NCI-H2227 (cell line): ENCODE data around the gene DUSP5.

Experiments
- DNase-seq: peaks from one replicate; lab custom pipeline; 2025; ENCODE audit not compliant: unreplicated experiment; lab: John Stamatoyannopoulos, UW

The DUSP5 gene

DNA sequence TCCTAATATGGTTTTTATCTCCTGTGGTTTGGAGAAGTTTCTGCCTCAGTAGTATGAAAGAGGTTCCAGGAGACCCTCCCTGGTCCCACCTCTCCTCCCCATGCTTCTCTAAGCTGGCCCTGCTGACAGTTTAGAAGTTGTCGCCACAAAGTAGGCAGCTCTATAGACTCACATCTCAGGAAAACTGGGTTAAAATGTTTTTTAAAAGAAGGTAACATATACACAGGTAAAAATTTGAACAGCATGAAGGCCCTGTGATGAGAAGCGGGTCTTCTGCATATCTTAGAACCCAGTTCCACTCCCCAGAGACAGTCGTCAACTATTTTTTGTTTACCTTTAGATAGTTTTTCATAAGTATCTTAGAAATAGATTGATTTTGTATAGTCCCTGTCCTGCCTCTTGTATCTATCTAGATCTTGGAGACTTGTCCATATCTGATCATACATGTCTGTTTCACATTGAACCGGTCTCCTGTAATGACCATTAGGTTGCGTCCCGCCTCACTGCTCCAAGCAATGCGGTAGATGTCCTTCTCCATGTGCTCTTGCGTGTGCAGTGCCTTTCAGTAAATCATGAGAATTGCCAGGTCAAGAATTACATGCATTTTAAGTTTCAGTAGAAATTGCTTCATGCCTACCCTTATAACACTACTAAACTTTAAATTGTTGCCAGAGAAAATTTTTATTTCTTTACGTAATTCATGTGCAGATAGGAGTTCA is 2.2 kb downstream of the DUSP5 start:
- DNase-seq, result no peak

DNA sequence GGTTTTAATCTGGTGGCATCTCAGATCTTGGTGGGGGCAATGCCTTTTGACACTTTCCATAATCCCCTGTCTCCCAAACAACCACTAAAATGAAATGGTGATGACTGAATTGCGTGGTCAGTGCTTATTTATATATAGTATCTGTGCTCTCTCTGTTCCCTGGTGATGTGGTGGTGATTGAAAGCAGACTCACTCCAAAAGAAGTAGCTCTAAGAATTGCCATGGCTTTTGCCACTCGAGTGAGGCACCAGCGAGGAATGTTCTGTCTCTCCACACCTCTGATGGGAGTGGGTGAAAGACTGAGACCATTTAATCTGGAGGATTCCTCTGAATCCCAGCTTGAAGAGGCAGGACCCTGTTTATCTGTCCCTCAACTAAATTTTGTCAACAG is 2.8 kb downstream of the DUSP5 start:
- no peak for DNase-seq

DNA sequence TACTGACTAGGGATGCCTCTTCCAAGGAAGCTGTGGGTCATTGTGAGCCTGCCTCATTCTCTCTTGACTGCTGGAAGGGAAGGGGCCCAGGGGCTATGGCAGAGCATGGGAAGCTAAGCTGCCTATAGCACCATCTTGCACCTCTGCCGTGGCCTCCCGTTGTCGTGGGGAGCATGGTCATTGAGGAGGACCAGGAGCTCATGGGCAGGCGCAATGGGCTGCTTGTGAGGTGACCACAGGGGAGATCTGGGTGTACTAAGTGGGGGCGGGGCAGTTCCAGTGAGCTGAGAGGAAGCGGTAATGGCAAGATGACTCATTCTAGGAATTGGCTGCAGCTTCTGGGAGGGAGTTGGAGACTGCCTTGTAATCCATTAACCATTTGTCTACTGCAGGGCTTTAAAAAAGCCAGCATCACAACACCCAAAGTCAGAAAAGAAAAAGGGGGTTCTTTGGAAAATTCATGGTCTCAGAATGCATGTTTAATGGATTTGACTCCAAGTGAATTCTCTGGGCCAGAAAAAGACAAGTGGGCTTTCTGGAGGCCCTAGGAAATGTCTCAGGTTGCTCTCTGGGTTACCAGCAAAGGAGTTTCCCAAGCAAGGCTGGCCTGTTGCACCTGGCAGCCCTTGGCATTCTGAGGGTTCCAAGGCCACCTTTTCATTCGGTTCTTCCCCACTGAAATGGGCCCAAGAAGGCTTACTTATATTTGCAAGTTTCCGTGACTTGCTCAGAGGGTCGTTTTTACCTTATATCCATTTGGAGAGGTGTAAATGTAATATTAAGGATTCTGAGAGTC is 3.6 kb downstream of the DUSP5 start:
- peak; percentile 72 for DNase-seq

DNA sequence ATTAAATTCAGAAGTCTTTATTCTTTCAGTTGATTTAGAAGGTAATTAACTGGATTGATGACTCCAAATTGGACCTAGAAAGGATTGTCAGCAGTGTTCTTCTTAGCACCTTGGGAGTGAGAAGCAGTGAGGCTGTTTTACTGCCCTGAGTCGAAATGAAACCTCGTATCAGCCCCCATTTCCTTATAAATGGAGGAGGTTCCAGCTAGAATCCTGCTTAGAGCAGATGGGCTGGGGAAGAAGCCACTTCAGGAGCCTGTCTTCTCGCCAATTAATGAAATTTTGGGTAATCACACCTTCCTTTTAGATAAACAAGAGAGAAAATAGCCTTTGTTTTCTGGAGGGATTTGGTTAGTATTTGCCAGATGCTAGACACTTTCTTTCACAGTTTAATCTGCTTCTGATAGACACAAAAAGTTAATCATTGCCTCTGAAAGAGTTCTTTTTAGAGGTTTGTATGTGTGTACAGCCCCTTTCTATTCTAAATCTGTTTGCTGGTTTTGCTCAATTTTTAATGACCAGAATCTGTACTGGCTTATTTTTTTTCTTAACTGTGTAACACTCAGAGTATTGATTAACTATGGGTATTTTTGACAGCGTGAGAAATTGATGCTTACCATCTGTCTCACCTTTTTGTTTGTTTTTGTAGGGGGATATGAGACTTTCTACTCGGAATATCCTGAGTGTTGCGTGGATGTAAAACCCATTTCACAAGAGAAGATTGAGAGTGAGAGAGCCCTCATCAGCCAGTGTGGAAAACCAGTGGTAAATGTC is 4.6 kb downstream of the DUSP5 start:
- DNase-seq, result no peak

DNA sequence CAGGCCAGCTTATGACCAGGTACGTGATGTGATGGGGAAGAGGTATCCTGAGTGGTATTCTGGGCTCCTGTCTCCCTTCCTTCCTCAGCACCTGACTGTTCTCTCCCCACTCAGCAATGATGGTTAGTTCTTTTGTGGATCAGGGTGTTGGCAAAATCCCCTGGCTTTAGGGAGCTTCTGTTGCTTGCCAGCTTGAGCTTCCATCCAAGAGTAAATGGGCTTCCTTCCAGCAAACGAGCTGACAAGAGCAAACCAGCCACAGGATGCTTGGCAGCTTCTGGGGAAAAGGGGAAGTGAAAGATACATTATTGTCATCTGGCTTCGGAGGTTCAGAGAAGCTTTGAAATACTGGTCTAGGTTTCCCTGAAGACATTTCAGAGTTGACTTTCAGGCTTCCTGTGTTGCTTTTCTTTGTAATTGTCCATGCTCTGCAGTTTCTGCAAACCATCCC is 5.2 kb downstream of the DUSP5 start:
- DNase-seq, result no peak

DNA sequence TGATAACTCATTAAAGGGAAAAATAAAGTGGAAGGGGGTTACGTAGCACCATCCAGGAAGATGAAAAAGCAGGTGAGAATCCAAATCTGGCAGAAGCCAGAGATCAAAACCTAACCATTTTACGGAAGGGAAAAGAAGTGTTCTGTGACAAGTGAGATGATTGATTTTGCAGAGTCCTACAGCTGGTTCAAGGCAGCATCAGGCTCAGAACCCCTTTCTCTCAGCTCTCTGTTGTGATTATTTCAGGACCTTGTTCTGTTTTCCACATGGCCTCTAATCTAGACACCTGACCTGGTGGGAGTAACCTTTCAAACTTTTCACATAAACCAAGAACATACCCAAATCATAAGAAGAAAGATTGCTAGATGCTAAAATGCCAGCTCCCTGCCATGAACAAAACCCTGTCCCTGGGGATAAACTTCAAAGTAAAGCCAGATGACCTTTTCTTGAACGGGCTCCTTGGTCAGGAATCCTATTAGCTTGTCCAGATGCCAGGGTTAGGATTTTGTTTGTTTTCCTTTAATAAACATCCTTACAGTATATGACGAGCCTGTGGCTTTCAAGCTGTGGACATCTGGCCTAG is 5.9 kb downstream of the DUSP5 start:
- DNase-seq, result no peak

DNA sequence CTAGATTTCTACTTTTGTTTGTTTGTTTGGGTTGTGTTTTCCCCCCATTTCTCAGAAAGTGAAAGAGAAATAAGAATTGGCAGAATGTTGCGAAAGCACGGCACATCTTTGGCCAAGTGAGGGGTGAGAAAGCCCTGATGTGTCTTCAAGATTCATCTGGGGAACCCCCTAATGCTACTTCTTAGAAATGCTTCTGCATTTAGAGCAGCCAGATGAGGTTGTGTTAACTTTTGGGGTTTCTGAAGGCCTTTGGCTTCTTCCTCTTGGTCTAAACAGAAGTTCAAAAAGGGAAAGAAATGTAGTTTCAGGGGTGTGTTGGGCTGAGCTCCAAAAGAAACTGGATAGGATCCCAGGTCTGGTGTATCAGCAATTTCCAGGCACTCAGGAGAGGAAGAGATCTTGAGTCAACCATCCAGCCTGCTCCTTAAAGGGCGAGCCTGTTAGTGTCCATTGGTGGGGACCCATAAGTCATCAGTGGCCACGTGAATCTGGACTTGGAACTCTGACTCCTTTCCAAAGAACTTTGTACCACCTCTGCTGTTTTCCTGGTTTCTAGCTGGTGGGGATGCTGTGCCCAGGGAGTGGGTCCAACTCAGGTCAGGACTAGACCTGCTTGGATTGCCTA is 6.5 kb downstream of the DUSP5 start:
- DNase-seq, result no peak

DNA sequence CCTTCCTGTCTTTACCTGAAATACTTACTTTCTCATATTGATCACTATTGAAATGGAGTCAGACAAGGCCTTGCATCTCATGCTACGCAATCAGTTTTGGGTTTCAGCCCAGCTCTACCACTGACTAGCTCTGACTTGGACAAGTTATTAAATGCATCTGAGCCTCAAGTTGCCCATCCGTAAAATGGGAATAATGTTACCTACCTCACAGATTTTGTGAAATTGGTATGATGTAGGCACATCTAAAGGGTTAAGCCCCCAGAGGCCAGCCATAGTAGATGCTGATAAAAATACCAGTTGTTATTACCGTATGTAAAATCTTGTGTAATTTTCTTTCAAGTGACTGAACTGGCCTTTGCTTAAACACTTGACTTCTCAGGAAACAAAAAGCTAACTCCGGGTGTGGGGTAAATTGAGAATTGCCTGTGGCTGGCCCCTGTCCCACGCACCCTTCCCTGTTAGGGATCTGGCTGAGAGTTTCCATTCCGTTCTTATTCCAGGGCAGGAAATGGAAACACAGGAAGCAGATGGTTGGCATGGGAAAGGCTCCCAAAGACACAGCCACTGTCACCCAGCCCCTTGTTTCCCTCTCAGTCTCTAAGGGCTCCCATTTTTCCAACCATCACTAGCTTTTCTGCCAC is 7.5 kb downstream of the DUSP5 start:
- no peak for DNase-seq

DNA sequence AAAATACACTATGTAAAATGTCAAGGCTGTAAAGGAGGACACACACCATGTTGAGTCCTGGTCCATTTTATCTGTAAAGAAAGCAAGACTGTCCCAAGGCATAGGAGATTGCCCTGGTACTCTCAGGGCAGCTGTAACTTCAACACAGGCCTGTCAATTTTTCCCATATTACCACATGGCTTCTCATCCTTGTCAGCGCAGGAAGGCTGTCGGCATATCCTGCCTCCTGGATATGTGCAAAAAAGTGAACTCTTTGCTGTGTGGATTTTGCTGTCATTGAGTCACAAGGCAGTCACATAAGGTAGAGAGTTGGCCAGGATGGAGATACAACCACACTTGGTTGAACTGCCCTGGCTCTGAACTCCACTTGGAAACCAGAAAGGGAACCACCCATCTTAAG is 8.7 kb downstream of the DUSP5 start:
- DNase-seq, result no peak

DNA sequence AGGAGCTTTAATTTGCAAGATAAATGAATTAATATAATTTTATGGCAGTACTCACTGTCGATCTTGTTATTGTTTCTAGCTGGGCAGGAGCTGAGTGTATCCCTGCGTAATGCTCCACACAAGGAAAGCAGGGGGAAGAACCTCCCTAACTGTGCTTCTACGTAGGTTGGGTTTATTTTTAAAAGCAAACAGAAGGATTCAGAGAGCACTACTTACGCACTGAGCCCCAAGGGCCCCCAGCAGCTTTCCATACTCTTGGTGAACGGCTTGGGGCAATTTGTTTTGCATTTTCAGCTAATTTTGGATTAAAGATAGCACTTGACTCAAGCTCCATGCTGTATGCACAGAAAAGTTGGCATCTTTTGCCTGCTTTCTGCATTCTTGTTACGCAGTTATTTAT is 9.6 kb downstream of the DUSP5 start:
- DNase-seq, result no peak

DNA sequence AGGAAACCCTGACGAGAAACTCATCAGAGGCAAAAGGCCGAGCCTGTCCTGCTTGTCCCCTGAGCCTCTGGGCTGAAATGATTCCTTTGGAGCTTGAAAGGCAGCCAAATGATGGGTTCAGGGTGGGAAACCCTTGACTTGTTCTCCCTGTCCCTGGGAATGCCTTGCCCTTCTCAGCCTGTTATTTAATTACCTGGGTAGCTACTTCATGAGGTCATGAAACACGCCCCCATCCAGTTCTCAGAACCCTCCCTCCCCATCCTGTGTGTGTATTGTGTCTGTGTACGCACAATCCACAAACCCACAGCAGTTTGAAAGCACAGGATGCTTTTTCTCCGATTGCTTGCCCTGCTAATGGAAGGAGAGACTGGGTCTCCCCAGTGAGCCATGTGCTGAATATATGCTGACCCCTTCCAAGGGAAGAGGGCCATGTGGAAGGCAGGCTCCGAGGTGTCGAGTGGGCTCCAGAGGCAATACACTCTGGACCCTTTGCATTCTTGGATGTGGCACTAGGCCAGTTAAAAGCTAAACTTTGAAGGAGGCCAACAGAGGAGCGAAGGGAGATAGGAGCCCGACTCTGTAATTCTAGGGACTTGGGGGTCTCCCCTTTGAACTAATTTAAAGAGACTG is 10.6 kb downstream of the DUSP5 start:
- peak; percentile 47 for DNase-seq

DNA sequence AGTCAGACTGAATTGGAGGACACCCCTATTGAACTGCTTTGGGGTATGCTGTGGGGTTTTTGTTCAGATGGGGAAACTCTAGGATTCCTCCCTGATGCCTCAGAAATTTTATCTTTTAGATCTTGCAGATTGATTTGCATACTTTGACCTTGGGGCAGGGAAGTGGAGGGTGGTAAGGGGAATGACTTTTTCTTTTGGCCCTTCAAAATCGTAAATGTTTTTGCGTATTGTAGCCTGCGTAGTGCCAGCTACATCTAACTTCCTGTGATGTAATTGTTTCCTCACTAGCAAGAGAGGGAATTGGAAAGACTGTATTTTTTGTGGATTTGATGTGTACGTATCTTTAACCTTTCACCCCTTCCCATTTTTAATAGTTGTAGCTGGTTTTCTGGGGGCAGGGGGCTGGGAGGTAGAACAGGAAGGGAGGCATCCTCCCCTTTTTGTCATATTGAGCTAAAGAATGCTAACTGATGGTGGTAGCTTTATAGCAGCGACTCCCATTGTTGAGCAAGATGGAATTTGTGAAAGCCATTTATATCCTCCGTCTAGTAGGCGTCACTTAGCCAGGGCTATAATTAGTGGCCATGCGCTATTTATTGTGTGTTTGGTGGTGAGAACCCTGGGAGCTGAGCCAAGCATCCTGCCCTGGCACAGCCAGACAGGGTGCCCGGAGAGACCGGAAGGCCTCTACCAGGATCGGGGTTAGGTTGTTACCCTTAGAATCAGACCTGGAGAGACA is 11.3 kb downstream of the DUSP5 start:
- peak; percentile 80 for DNase-seq

DNA sequence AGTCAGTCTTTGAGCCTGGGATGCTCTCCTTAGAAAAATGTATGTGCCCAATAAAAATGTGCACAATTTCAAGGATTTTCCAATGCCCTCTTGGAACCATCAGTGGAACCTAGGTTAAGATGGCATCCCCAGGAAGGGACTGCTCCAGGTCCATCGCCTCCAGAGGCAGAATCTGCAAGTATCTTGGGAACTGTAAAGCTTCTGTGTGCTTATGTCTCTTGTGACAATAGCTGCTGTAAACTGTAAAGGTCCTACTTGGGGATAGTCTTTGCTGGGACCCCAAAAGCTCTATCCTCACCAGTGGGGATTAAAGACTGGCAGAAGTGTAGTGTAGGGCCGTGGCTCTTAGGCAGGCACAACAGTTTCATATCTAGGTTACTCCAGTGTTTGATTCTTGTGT is 11.9 kb downstream of the DUSP5 start:
- DNase-seq, result no peak

DNA sequence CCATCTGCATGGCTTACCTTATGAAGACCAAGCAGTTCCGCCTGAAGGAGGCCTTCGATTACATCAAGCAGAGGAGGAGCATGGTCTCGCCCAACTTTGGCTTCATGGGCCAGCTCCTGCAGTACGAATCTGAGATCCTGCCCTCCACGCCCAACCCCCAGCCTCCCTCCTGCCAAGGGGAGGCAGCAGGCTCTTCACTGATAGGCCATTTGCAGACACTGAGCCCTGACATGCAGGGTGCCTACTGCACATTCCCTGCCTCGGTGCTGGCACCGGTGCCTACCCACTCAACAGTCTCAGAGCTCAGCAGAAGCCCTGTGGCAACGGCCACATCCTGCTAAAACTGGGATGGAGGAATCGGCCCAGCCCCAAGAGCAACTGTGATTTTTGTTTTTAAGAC is 12.4 kb downstream of the DUSP5 start:
- no peak for DNase-seq

DNA sequence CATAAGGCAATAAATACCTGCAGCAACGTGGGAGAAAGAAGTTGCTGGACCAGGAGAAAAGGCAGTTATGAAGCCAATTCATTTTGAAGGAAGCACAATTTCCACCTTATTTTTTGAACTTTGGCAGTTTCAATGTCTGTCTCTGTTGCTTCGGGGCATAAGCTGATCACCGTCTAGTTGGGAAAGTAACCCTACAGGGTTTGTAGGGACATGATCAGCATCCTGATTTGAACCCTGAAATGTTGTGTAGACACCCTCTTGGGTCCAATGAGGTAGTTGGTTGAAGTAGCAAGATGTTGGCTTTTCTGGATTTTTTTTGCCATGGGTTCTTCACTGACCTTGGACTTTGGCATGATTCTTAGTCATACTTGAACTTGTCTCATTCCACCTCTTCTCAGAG is 13.0 kb downstream of the DUSP5 start:
- DNase-seq, result no peak

DNA sequence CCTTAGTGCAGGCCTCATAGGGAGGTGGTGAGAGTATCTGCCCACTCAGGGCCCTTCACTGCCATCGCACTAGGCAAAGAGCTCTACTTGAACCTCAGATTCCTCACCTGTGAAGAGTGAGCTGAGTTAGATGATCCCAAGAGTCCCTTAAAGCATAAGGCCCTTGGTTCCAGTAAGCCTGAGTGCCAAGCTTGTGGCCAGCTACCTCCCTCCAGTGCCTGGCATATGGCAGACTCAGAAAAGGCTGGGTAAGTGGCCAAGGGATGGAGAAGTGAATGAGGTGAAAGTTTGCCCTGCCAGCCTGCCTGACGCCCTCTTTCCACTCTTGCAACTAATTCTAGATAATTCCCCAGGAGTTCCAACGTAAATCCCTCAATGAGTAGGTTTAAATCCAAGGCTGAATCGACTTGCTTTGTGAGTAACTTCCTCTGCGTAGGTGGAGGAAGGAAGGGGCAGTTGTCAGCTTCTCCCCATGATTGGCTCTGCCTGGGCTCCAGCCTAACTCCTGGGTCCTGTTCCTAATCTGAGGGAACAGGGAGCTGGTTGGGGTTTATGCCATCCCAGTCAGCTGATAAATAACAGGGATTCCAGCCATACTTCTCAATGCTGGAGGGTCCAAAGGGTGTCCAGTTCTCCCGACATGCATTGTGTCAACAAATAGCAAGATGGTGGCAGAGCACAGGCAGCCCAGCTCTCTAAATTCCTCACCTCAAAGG is 14.2 kb downstream of the DUSP5 start:
- DNase-seq, result no peak

DNA sequence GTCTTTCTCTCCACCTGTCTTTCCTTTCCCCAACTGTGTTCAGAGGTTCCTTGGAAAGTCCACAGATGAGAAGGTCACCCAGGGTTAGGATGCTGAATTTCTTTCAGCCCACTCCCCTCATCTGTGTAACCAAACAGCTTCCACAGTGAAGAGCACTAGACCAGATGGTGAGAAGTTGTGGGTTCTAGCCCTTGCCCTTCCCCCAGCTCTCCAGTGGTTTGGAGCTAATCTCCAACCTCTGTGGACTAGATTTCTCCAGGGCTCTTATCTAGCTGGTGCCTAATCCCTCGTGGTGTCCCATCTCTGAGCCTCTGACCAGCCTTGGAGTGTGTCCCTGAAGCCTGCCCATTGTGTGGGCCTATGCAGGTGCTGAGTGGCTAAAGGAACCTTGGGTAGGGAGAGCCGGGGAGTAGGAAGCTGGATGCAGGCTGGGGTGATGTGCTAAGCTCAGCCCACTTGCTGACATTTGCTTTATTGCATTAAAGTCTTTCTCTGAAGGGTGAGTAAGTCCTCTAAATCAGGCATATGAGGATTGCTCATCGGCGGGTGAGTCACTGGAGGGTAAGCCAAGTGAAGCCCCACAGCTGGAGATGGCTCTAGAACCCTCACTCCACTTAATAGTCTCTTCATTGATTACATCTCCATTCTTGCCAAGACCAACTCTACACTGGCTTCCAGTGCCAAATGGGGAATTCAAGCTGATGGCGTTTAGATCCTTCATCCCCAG is 14.9 kb downstream of the DUSP5 start:
- no peak for DNase-seq

DNA sequence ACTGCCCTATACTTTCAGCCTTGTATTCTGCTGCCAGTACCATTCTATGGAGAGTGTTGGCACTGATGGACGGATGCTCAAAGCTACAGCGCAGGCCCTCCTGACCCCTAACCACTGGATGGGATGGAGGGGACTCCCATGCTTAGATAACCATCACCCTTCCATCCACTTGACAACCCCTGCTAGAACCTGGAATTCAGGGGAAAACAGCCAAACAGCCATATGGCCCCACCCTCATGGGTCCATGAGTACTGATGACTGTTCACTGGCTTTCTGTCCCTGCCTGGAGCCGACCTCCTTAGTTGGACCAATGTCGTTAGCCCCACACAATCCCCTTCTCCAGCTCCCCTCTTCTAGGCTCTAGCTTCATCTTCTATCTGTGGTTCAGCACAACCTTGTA is 16.2 kb downstream of the DUSP5 start:
- DNase-seq, result no peak
